Measurements from ENCODE around the gene DAND5.

The DAND5 gene, protein sequence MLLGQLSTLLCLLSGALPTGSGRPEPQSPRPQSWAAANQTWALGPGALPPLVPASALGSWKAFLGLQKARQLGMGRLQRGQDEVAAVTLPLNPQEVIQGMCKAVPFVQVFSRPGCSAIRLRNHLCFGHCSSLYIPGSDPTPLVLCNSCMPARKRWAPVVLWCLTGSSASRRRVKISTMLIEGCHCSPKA
- 0 to 0.19 (median 0) reads per million in 3 donors for total RNA-seq

DNA sequence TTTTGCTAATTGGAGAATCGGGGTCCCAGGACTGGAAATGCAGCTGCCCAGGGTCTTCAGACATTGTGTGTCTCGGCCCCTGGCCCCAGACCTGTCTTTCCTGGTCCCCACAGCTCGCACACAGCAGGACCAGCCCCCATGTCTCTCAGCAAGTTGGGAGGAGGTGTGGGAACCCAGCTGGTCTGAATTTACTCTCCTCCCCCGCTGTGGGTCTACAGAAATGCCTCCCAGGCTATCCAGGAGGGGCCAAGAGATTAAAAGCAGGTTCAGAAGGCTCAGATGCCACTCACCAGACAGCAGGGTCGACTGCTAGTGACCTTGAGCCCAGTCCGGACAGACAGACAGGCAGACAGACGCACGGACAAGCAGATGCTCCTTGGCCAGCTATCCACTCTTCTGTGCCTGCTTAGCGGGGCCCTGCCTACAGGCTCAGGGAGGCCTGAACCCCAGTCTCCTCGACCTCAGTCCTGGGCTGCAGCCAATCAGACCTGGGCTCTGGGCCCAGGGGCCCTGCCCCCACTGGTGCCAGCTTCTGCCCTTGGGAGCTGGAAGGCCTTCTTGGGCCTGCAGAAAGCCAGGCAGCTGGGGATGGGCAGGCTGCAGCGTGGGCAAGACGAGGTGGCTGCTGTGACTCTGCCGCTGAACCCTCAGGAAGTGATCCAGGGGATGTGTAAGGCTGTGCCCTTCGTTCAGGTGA lies at the start of gene DAND5:
TSS of gene DAND5 (plus strand) at position 285 of the 697 bp plus-strand sequence. CDS start at position 370, 85 bp downstream.
- no peaks in the 10 kb centered on the region for H3K36me3 ChIP-seq (ENCODE audit: control insufficient read depth, insufficient read depth, low read length)
- H3K9me3 ChIP-seq (ENCODE audit: control insufficient read depth, low read length) = no peaks in the 10 kb centered on the region
- no peak within 1 kb of the TSS for H3K27ac ChIP-seq (ENCODE audit: insufficient read depth, low read length, poor library complexity, severe bottlenecking)
- peaks cover 7% of the 10 kb centered on the region for H3K4me1 ChIP-seq (ENCODE audit: control insufficient read depth, insufficient read depth, low read length, poor library complexity, severe bottlenecking)
- no peaks in the 10 kb centered on the region for H3K27me3 ChIP-seq (replicated peaks; ENCODE audit: control insufficient read depth, insufficient read depth, low read length, poor library complexity, severe bottlenecking)
- no peak for DNase-seq
- no peak within 1 kb of the TSS for H3K4me3 ChIP-seq (ENCODE audit: insufficient read depth, low read depth, low read length, poor library complexity, severe bottlenecking)

DNA sequence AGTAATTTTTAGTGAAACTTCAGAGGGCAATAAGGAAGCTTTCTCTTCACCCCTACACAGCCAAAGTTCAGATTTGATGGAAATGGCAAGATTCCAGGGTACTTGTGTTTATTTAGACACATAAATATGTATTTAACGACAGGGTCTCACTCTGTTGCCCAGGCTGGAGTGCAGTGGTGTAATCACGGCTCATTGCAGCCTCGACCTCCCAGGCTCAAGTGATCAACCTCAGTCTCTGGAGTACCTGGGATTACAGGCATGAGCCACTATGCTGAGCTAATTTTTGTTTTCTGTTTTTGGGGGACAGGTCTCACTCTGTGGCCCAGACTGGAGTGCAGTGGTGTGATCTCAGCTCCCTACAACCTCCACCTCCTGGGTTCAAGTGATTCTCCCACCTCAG lies 48.3 kb upstream of the DAND5 start:
- peaks cover 5% of the 10 kb centered on the region for H3K4me1 ChIP-seq (ENCODE audit: control insufficient read depth, insufficient read depth, low read length, poor library complexity, severe bottlenecking)
- no peaks in the 10 kb centered on the region for H3K9me3 ChIP-seq (ENCODE audit: control insufficient read depth, low read length)
- no peak for DNase-seq
- no peak overlapping the region for H3K27ac ChIP-seq (ENCODE audit: insufficient read depth, low read length, poor library complexity, severe bottlenecking)
- no peak overlapping the region for H3K4me3 ChIP-seq (ENCODE audit: insufficient read depth, low read depth, low read length, poor library complexity, severe bottlenecking)
- no peaks in the 10 kb centered on the region for H3K27me3 ChIP-seq (replicated peaks; ENCODE audit: control insufficient read depth, insufficient read depth, low read length, poor library complexity, severe bottlenecking)
- H3K36me3 ChIP-seq (ENCODE audit: control insufficient read depth, insufficient read depth, low read length) = peaks cover 33% of the 10 kb centered on the region

DNA sequence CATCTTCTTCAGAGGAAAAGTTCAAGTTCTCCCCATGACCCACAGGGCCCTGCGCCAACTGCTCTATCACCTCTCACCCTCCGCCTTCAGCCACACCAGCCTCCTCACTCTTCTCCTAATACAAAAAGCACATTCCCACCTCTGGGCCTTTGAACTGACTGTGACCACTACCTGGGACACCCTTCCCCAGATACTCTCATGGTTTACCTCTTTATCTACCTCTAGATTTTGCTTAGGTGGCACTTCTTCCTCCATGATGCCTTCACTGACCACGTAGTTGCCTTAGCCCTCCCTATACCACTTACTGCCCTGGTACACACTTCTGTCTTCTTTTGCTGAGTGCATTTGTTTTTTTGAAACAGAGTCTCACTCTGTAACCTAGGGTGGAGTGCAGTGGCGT lies 46.4 kb upstream of the DAND5 start:
- H3K27ac ChIP-seq (ENCODE audit: insufficient read depth, low read length, poor library complexity, severe bottlenecking) = no peak overlapping the region
- no peaks in the 10 kb centered on the region for H3K9me3 ChIP-seq (ENCODE audit: control insufficient read depth, low read length)
- no peaks in the 10 kb centered on the region for H3K27me3 ChIP-seq (replicated peaks; ENCODE audit: control insufficient read depth, insufficient read depth, low read length, poor library complexity, severe bottlenecking)
- peaks cover 5% of the 10 kb centered on the region for H3K4me1 ChIP-seq (ENCODE audit: control insufficient read depth, insufficient read depth, low read length, poor library complexity, severe bottlenecking)
- DNase-seq = no peak
- no peak overlapping the region for H3K4me3 ChIP-seq (ENCODE audit: insufficient read depth, low read depth, low read length, poor library complexity, severe bottlenecking)
- peaks cover 47% of the 10 kb centered on the region for H3K36me3 ChIP-seq (ENCODE audit: control insufficient read depth, insufficient read depth, low read length)

DNA sequence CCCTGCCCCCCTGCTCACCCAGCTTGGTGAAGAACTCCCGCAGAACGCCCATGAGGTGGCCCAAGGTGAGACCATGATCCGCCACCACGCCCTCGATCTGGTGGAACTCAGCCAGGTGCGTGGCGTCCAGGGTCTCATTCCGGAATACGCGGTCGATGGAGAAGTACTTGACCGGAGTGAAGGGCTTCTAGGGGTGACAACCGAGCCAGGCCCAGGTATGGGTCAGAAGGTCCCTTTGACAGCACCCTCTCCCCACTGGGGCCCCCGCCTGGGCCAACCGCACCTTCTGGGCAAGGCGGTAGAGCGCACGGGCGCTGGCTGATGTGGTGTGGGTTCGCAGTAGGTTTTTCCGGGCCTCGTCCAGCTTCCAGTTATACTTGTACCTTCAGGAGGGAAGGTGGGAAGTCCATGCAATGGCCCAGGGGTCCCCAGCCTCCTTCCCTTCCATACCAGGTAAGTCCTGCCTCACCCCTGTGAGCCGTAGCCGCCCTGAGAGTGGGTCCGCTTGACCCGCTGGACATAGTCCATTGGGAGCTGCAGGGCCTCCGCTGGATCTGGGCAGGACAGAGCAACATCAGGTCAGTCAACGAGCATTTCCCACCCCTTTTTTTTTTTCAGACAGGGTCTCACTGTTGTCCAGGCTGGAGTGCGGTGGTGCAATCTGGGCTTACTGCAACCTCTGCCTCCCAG lies 44.6 kb upstream of the DAND5 start:
- no peak for DNase-seq
- Histone ChIP-seq H3K9me3 (ENCODE audit: control insufficient read depth, low read length) (no peaks in the 10 kb centered on the region), H3K36me3 (ENCODE audit: control insufficient read depth, insufficient read depth, low read length) (peaks cover 61% of the 10 kb centered on the region)

DNA sequence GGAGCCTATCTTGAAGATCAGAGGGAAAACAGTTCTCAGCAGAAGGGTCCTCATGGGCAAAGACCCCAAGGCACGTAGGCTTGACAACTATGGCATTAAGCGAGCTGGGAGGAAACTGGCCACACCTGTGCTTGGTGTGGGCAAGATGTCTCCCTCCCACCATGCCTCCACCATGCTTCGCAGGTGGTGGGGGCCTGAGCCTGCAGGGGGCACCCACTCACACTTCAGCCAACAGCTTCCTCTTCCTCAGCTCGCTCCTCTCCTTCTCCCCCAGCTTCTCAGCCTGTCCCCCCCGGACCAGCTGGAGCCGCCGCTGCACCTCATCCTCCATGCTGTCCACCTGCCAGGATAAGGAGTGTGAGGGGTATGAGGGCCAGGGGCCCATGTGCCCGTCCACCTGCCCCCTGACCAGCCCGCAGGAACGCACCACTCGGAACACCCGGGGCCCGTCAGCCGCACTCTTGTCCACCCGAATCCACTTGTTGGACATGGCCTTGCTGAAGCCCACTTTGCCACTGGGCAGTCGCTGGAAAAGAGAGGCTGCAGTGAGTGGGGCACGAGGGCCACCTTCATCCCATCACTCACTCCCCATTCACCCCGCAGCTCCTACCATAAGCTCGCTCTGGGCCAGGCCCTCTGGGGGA lies 39.3 kb upstream of the DAND5 start:
- Histone ChIP-seq H3K9me3 (ENCODE audit: control insufficient read depth, low read length) (no peaks in the 10 kb centered on the region), H3K36me3 (ENCODE audit: control insufficient read depth, insufficient read depth, low read length) (peaks cover 43% of the 10 kb centered on the region), H3K27ac (ENCODE audit: insufficient read depth, low read length, poor library complexity, severe bottlenecking) (no peak overlapping the region), H3K4me3 (ENCODE audit: insufficient read depth, low read depth, low read length, poor library complexity, severe bottlenecking) (no peak overlapping the region), H3K27me3 (replicated peaks; ENCODE audit: control insufficient read depth, insufficient read depth, low read length, poor library complexity, severe bottlenecking) (no peaks in the 10 kb centered on the region), H3K4me1 (ENCODE audit: control insufficient read depth, insufficient read depth, low read length, poor library complexity, severe bottlenecking) (peaks cover 8% of the 10 kb centered on the region)
- DNase-seq = no peak

More for the DNA sequence above, 44.6 kb upstream of the DAND5 start:
- no peaks in the 10 kb centered on the region for H3K27me3 ChIP-seq (replicated peaks; ENCODE audit: control insufficient read depth, insufficient read depth, low read length, poor library complexity, severe bottlenecking)
- no peaks in the 10 kb centered on the region for H3K4me1 ChIP-seq (ENCODE audit: control insufficient read depth, insufficient read depth, low read length, poor library complexity, severe bottlenecking)
- H3K4me3 ChIP-seq (ENCODE audit: insufficient read depth, low read depth, low read length, poor library complexity, severe bottlenecking) = no peak overlapping the region
- H3K27ac ChIP-seq (ENCODE audit: insufficient read depth, low read length, poor library complexity, severe bottlenecking) = no peak overlapping the region

DNA sequence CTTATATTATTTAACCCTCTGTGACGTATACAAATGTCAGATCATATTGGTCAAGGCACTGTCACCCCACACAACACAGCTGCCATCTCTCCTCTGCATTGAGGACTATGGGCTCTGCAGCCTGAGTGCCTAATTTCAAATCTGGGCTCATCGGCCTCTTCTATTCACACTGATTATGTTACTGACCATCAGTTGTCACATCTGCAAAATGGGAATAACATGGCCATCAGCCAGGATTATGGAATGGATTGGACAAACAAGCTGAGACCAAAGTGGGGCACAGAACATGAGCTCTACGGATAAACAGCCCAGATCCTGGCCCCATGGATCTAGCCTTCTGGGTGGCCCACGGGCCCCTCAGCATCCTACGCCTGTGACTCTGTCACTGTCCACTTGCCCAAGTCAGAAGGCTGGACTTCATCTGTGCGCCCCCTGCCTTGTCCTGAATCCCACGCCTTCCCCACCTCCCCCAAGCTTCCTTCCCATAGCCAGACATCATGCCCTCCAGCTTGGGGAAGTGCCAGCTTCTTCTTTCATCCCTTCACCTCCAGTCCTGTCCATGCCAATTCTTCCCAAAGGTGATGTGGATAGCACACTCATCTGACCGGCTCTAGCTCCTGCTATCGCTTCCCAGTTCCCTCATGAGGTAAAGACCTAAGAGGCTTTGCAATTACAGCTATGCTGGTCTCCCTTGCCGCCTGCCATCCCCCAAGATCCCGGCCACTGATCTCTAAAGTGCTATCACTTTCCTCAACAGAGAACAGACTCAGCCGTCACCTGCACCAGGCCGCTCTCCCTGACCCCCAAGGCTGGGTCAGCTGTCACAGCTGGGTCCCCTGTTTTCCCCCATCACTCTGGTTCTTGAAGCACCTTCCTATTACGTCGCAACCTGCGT lies 36.7 kb upstream of the DAND5 start:
- Histone ChIP-seq H3K27me3 (replicated peaks; ENCODE audit: control insufficient read depth, insufficient read depth, low read length, poor library complexity, severe bottlenecking) (no peaks in the 10 kb centered on the region), H3K4me1 (ENCODE audit: control insufficient read depth, insufficient read depth, low read length, poor library complexity, severe bottlenecking) (peaks cover 12% of the 10 kb centered on the region), H3K36me3 (ENCODE audit: control insufficient read depth, insufficient read depth, low read length) (peaks cover 27% of the 10 kb centered on the region), H3K4me3 (ENCODE audit: insufficient read depth, low read depth, low read length, poor library complexity, severe bottlenecking) (peak overlapping the region; percentile 76), H3K9me3 (ENCODE audit: control insufficient read depth, low read length) (no peaks in the 10 kb centered on the region), H3K27ac (ENCODE audit: insufficient read depth, low read length, poor library complexity, severe bottlenecking) (no peak overlapping the region)
- no peak for DNase-seq

DNA sequence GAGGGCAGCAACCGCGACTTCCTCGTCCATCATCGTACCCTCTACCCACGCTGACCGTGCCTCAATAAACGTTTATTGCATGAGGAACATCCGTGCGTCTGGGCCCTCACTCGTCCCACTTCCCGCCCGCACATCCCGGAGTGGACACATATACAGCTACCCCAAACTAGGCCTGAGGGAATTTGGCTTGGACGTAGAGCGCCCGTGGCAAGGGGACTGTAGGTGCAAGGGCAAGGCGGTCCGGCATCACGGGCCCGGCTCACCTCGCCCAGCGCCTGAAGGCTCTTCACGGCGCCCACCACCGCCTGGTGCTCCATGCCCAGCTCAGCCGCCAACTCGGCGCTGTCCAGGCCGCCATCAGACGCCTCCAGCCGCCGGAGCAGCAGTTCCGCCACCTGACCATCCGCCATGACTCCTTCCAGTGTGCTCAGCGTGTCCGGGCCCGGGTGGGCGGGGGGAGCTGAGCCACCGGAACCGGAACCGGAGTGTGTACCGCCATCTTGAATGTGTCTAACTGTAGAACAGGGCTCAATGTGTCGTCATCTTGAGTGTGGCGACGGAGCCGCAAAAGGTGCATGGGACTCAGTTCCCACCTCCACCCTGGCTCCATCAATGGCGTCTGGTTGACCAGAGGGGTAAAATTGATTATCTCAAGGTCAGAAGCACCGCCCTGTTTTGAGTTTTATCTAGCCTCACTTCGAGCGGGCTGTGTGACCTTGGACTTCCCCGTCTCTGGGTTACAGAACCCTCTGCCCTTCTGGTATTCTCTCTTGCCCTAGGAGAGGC lies 35.9 kb upstream of the DAND5 start, which contains the start of gene FARSA:
TSS of gene FARSA (minus strand) at position 425 of the 786 bp plus-strand sequence. CDS start at position 410, 15 bp downstream.
- Histone ChIP-seq H3K4me1 (ENCODE audit: control insufficient read depth, insufficient read depth, low read length, poor library complexity, severe bottlenecking) (peaks cover 16% of the 10 kb centered on the region), H3K27me3 (replicated peaks; ENCODE audit: control insufficient read depth, insufficient read depth, low read length, poor library complexity, severe bottlenecking) (no peaks in the 10 kb centered on the region), H3K4me3 (ENCODE audit: insufficient read depth, low read depth, low read length, poor library complexity, severe bottlenecking) (peak within 1 kb of the TSS; percentile 76), H3K9me3 (ENCODE audit: control insufficient read depth, low read length) (no peaks in the 10 kb centered on the region), H3K27ac (ENCODE audit: insufficient read depth, low read length, poor library complexity, severe bottlenecking) (peak within 1 kb of the TSS; percentile 64), H3K36me3 (ENCODE audit: control insufficient read depth, insufficient read depth, low read length) (peaks cover 21% of the 10 kb centered on the region)
- DNase-seq = peak; percentile 78 to 85 (median 81)

DNA sequence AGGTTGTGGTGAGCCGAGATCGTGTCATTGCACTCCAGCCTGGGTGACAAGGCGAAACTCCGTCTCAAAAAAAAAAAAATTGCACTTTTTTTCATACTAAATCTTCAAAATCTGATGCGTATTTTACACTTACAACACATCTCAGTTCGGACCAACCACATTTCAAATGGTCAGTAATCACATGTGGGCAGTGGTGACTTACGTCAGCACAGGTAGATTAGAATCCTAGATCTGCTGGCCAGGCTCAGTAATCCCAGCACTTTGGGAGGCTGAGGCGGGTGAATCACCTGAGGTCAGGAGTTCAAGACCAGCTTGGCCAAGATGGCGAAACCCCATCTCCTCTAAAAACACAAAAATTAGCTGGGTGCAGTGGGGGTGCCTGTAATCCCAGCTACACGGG lies 34.3 kb upstream of the DAND5 start:
- H3K36me3 ChIP-seq (ENCODE audit: control insufficient read depth, insufficient read depth, low read length) = peaks cover 12% of the 10 kb centered on the region
- no peaks in the 10 kb centered on the region for H3K9me3 ChIP-seq (ENCODE audit: control insufficient read depth, low read length)
- H3K27me3 ChIP-seq (replicated peaks; ENCODE audit: control insufficient read depth, insufficient read depth, low read length, poor library complexity, severe bottlenecking) = no peaks in the 10 kb centered on the region
- peaks cover 26% of the 10 kb centered on the region for H3K4me1 ChIP-seq (ENCODE audit: control insufficient read depth, insufficient read depth, low read length, poor library complexity, severe bottlenecking)
- H3K4me3 ChIP-seq (ENCODE audit: insufficient read depth, low read depth, low read length, poor library complexity, severe bottlenecking) = no peak overlapping the region
- H3K27ac ChIP-seq (ENCODE audit: insufficient read depth, low read length, poor library complexity, severe bottlenecking) = no peak overlapping the region
- no peak for DNase-seq

DNA sequence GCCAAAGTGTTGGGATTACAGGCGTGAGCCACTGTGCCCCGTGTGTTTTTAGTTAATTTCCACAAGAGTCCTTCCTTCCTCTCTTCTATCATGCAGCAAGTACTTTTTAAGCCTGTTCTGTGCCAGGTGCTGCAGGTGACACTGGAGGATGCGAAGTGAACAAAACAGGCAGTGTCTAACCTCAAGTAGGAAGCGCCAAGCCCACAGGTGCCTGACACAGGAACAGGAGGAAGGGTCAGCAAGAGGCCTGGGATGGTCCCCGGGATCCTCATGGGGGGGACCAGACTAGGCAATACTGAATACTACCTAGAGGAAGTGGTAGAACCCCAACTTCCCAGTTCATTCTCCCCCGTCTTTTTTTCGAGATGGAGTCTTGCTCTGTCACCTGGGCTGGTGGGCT lies 32.8 kb upstream of the DAND5 start:
- Histone ChIP-seq H3K36me3 (ENCODE audit: control insufficient read depth, insufficient read depth, low read length) (peaks cover 18% of the 10 kb centered on the region), H3K4me3 (ENCODE audit: insufficient read depth, low read depth, low read length, poor library complexity, severe bottlenecking) (no peak overlapping the region), H3K27ac (ENCODE audit: insufficient read depth, low read length, poor library complexity, severe bottlenecking) (no peak overlapping the region), H3K27me3 (replicated peaks; ENCODE audit: control insufficient read depth, insufficient read depth, low read length, poor library complexity, severe bottlenecking) (no peaks in the 10 kb centered on the region), H3K4me1 (ENCODE audit: control insufficient read depth, insufficient read depth, low read length, poor library complexity, severe bottlenecking) (peaks cover 33% of the 10 kb centered on the region), H3K9me3 (ENCODE audit: control insufficient read depth, low read length) (no peaks in the 10 kb centered on the region)
- no peak for DNase-seq
